Tibial nerve (tissue), 4 donors: ENCODE measurements around the gene YJEFN3. TPM values are rescaled to one million over a fixed set of nuclear protein-coding genes. Genes with fewer than 3 reads are reported as not detected.

ENCODE experiments used
- DNase-seq, 2 donors: peaks; one replicate each; pipeline ENCODE4 v3.0.0-alpha.2; 2019; ENCODE audit warnings: low spot score in 2 of 2
- H3K27ac ChIP-seq, 4 donors: fragments of 200-600 bp; sonication (generic) in 3 of 4; one replicate each; pipeline ENCODE4 v1.5.1; 2017 to 2019; ENCODE audit warnings: mild to moderate bottlenecking in 1 of 4
- H3K27me3 ChIP-seq, 2 donors: fragments of 200-600 bp; sonication (generic) in 1 of 2; one replicate each; pipeline versions ENCODE4 v1.5.1 to v1.6.0; 2017 to 2019
- H3K36me3 ChIP-seq, 3 donors: fragments of 200-600 bp; sonication (generic); one replicate each; pipeline ENCODE4 v1.5.1; 2018 to 2019
- H3K4me1 ChIP-seq, 4 donors: fragments of 200-600 bp; sonication (generic) in 3 of 4; one replicate each; pipeline ENCODE4 v1.5.1; 2017 to 2019
- H3K4me3 ChIP-seq, 4 donors: fragments of 200-600 bp; sonication (generic) in 3 of 4; one replicate each; pipeline ENCODE4 v1.5.1; 2017 to 2019; ENCODE audit warnings: mild to moderate bottlenecking in 1 of 4, moderate library complexity in 1 of 4
- H3K9me3 ChIP-seq, 4 donors: fragments of 200-600 bp; sonication (generic) in 3 of 4; one replicate each; pipeline ENCODE4 v1.5.1; 2017 to 2019
- EP300 ChIP-seq, 2 donors: sonication (generic); formaldehyde crosslinking; IDR thresholded peaks; one replicate each; pipeline ENCODE4 v1.6.1; 2017; ENCODE audit warnings: antibody characterized with exemption in 2 of 2, mild to moderate bottlenecking in 1 of 2
- POLR2A ChIP-seq, 2 donors: fragments of 450-650 bp; IDR thresholded peaks; one replicate each; pipeline ENCODE4 v1.6.1; 2017; ENCODE audit warnings: antibody characterized with exemption in 2 of 2, mild to moderate bottlenecking in 2 of 2, moderate library complexity in 2 of 2
- WGBS, 2 donors: methylation state at CpG; one replicate each; pipeline ENCODE4 v1.1.5; 2018; 5-methylcytosine and 5-hydroxymethylcytosine counted together
- total RNA-seq, 4 donors: library from RNA; depleted of rRNA; stranded (reverse); fragments of >200 nt; gene quantifications; one replicate each; pipeline ENCODE4 v1.1.0, GENCODE V29; 2016
- TF ChIP-seq, protein P1 (sequence below), 5 experiments: fragments of 200-600 bp in 3 of 5; fragments of 450-650 bp in 2 of 5; sonication (generic) in 3 of 5; IDR thresholded peaks; one replicate each; pipeline ENCODE4 v1.5.1; 2016 to 2019; ENCODE audit warnings: antibody characterized with exemption in 5 of 5, mild to moderate bottlenecking in 3 of 5, moderate library complexity in 2 of 5

Gene YJEFN3
- total RNA-seq, 4 donors from 2014 or later = 4.2 to 9.4 (median 5.7) TPM

DNA sequence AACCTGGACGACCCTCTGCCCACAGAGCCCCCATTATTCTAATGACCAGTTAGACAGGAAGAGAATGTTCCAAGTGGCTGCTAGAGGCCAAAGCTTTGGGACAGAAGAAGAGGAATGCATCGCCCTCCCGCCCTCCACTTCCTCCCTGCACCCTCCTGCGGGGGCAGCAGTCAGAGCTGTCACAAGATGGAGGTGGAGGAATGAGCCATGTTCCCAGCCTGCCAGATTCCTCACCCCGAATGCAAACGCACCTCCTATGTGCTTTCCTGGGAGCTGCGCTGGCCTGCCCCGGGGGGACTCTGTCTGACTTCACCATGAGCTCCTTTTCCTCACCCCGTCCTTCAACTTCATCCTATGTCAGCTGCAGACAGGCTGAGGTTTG, 1.7 kb downstream of the YJEFN3 start:
- Histone ChIP-seq H3K36me3 (peaks cover 0 to 41% (median 3%) of the 10 kb centered on the region in 3 donors), H3K9me3 (no peaks in the 10 kb centered on the region), H3K27ac (peak overlapping the region in 1 of 4 donors; percentile 26), H3K4me1 (peaks cover 0 to 52% (median 12%) of the 10 kb centered on the region in 4 donors), H3K4me3 (no peak overlapping the region), H3K27me3 (no peaks in the 10 kb centered on the region)
- DNase-seq = no peak
- WGBS, 2 donors = 33 to 40% methylated on average over 9 of the region's 9 CpGs
- no peak for TF ChIP-seq POLR2A (IDR thresholded peaks at IDR 0.05)
- TF ChIP-seq EP300 (IDR thresholded peaks at IDR 0.05) = no peak
- TF ChIP-seq, protein P1, sequence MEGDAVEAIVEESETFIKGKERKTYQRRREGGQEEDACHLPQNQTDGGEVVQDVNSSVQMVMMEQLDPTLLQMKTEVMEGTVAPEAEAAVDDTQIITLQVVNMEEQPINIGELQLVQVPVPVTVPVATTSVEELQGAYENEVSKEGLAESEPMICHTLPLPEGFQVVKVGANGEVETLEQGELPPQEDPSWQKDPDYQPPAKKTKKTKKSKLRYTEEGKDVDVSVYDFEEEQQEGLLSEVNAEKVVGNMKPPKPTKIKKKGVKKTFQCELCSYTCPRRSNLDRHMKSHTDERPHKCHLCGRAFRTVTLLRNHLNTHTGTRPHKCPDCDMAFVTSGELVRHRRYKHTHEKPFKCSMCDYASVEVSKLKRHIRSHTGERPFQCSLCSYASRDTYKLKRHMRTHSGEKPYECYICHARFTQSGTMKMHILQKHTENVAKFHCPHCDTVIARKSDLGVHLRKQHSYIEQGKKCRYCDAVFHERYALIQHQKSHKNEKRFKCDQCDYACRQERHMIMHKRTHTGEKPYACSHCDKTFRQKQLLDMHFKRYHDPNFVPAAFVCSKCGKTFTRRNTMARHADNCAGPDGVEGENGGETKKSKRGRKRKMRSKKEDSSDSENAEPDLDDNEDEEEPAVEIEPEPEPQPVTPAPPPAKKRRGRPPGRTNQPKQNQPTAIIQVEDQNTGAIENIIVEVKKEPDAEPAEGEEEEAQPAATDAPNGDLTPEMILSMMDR (IDR thresholded peaks at IDR 0.05) = no peak

DNA sequence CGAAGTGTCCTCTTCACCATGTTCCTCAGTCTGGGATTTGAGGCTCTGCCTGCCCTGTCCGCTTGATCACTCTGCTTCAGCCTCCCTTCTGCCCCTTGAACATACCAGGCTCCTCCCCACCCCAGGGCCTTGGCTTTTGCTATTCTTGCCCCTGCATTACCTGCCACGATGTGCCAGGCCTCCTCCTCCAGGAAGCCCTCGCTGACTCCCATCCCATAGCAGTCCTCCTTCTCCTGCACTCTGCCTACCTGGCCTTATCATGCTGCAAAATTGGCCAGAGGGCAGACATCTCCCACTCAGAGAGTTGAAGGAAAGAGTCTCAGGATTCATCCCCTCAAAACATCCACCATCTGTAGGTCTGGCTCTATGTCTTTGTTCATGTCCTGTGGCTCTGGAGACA, 2.2 kb downstream of the YJEFN3 start:
- Histone ChIP-seq H3K27ac (peak overlapping the region in 1 of 4 donors; percentile 26), H3K4me1 (peaks cover 0 to 47% (median 10%) of the 10 kb centered on the region in 4 donors), H3K4me3 (no peak overlapping the region), H3K9me3 (no peaks in the 10 kb centered on the region), H3K36me3 (peaks cover 0 to 40% (median 3%) of the 10 kb centered on the region in 3 donors), H3K27me3 (no peaks in the 10 kb centered on the region)
- DNase-seq = no peak
- 75 to 82% methylated on average over 4 of the region's 4 CpGs for WGBS, 2 donors
- TF ChIP-seq EP300 (IDR thresholded peaks at IDR 0.05) = no peak
- TF ChIP-seq, protein P1 (IDR thresholded peaks at IDR 0.05) = no peak
- TF ChIP-seq POLR2A (IDR thresholded peaks at IDR 0.05) = no peak

DNA sequence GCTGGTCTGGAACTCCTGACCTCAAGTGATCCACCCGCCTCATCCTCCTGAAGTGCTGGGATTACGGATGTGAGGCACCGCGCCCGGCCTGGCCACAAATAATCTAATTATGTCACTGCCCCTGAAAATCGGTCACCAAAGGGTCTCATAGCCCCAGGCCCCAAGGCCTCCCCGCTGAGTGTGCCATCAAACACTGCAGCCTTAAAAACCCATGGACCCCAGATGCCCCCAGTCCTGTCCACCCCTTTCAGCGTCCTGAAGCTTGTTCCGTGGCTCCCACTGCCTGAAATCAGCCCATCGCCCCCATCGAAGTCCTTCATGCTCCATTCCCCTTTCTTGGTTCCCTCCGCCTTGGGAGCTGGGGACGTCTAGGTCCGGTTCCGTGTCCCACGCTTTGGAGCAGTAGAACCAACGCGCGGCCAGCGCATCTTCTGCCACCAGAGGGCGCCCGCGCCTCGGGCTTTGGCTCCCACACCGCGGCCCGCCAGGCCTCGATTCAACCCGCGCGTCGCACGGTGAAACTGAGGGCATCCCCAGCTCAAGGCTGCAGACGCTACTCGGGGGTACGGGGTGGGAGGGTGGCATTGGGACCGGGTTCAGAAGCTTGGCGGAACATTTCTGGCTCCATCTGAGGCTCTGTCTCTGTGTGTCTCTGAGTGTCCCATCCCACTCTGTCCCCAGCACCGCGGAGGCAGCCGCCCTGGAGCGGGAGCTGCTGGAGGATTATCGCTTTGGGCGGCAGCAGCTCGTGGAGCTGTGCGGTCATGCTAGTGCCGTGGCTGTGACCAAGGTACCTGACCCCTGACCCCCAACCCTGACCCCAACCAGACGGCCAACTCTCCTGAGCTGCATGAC, 3.5 kb downstream of the YJEFN3 start:
- Histone ChIP-seq H3K27ac (no peak overlapping the region), H3K4me3 (no peak overlapping the region), H3K9me3 (no peaks in the 10 kb centered on the region), H3K27me3 (peaks cover 0 to 1% of the 10 kb centered on the region in 2 donors), H3K4me1 (peaks cover 0 to 34% (median 6%) of the 10 kb centered on the region in 4 donors), H3K36me3 (peaks cover 0 to 28% (median 3%) of the 10 kb centered on the region in 3 donors)
- 21 to 29% methylated on average over 39 to 48 of the region's 48 CpGs for WGBS, 2 donors
- peak; percentile 75 to 89 for DNase-seq
- TF ChIP-seq EP300 (IDR thresholded peaks at IDR 0.05) (no peak), POLR2A (IDR thresholded peaks at IDR 0.05) (no peak)
- TF ChIP-seq, protein P1 (IDR thresholded peaks at IDR 0.05) = peak; percentile 96 to 99 (median 96)

DNA sequence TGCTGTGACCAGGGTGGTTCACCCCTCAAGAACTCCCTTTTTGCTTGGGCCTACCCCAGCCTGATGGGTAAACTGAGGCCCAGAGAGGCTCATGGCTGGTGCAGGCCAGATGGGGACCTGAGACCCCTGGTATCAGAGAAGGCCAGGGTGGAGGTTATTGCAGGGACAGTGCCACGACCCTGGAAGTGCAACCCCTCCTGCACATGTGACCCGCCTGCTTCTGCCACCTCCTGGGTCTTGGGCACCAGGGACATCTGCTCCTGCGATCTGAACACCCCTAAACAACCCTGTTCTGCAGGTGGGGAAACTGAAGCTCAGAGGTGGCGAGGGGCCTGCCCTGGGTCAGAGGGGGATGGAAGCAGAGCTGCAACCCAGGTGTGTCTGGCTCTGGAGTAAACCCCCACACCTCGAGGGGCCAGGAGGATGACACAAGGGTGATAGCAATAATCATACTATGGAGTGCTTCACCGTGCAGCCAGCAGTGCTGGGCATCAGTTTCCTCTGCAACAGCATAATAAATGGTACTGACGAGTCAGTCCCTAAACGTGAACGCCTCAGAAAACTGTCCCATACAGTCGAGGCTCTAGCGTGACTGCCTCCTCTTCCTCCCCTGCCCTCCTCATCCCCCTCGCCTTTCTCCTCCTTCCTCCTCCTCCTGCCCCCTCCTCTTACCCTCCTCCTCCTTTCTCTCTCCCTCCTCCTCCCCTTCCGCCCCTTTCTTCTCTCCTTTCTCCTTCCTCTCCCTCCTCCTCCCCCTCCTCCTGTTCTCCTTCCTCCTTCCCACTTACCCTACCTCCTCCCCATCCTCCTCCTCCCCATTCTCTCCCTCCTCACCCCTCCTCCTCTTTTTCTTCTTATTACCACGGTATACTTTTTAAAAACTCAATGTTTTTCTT, 4.3 kb downstream of the YJEFN3 start:
- TF ChIP-seq EP300 (IDR thresholded peaks at IDR 0.05) = no peak
- TF ChIP-seq, protein P1 (IDR thresholded peaks at IDR 0.05) = no peak
- no peak for TF ChIP-seq POLR2A (IDR thresholded peaks at IDR 0.05)
- peaks cover 0 to 34% (median 7%) of the 10 kb centered on the region in 4 donors for H3K4me1 ChIP-seq
- H3K9me3 ChIP-seq = no peaks in the 10 kb centered on the region
- DNase-seq = no peak
- H3K27ac ChIP-seq = no peak overlapping the region
- peaks cover 0 to 10% of the 10 kb centered on the region in 2 donors for H3K27me3 ChIP-seq
- peaks cover 0 to 20% (median 0%) of the 10 kb centered on the region in 3 donors for H3K36me3 ChIP-seq
- 68 to 69% methylated on average over 12 to 14 of the region's 14 CpGs for WGBS, 2 donors
- no peak overlapping the region for H3K4me3 ChIP-seq
